NCI-H128 (cell line): ENCODE results near the gene GRIA1.

Experiments
- DNase-seq: peaks from one replicate; lab custom pipeline; 2025; ENCODE audit not compliant: unreplicated experiment; lab: John Stamatoyannopoulos, UW

The GRIA1 gene

DNA sequence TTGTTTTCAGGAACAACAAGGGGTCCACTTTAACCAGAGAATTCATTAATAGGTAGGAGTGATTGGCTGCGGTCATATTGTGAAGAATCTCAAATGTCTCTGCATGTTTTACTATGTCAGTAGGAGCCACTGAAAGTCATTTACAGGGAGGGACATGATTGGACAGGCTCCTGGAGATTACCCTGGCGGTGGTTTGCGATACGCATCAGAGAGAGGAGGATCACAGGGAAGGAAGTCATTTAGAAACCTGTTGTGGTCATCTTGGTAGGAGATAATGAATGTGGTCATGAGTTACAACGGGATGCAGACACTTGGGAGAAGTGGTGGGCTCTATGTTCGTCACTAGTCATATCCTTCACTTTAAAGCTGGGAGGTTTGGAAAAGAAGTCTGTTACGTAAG lies 285.5 kb downstream of the GRIA1 start:
- DNase-seq, result no peak

DNA sequence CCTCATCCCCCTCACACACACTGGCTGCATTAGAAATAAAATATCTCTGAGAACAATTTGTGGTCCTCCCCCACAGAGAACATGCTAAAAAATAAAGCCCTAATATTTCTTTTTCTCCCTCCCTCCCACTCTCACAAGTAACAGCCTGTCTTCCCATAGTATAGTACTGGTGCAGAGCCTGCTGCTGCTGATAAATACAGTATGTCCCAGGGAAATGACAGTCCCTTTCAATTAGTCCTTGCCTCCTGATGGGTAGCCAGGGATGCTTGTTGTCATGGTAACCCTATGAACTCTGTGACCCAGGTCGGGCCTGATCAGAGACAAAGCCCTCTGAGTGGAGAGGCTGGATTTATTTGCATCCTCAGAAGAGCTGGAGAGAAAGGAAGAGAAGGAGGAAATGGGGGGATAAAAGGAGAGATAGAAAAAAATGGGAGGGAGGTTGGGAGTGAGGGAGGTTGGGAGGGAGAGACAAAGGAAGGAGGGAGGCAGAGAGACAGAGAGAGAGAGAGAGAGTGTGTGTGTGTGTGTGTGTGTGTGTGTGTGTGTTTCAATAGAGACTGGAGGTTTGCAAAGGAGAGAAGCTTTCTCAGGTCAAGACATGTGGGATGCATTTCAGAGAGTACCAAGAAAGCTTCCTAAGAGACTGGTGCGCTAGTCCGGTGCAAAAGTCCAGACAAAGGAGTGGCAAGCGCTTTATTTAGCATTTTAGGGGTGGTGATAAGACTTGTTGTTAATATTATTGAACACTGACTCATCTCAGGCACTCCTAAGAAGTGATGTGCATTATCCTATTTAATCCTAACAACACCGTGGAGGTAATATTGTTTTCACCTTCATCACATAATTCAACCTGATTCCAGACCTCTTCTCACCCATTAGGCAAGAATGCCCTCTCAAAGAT lies 287.5 kb downstream of the GRIA1 start:
- no peak for DNase-seq

DNA sequence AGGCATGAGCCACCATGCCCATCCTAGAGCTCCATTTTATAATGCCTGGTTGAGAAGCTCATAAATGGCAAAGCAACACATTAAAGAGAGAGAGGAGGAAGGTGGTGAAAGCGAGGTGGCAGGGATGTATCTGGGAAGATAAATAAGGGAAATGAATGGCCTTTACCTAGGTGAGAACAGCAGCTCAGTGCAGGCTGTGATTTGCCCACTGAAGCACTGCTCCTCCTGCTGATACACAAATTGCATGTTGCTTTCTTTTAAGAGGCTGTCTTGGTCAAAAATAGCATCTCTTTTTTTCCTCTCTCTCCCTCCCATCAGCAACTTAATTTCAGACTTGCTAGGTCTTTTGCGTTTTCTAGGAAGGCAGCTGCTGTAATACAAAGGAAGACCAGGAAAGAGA lies 289.4 kb downstream of the GRIA1 start:
- DNase-seq, result no peak

DNA sequence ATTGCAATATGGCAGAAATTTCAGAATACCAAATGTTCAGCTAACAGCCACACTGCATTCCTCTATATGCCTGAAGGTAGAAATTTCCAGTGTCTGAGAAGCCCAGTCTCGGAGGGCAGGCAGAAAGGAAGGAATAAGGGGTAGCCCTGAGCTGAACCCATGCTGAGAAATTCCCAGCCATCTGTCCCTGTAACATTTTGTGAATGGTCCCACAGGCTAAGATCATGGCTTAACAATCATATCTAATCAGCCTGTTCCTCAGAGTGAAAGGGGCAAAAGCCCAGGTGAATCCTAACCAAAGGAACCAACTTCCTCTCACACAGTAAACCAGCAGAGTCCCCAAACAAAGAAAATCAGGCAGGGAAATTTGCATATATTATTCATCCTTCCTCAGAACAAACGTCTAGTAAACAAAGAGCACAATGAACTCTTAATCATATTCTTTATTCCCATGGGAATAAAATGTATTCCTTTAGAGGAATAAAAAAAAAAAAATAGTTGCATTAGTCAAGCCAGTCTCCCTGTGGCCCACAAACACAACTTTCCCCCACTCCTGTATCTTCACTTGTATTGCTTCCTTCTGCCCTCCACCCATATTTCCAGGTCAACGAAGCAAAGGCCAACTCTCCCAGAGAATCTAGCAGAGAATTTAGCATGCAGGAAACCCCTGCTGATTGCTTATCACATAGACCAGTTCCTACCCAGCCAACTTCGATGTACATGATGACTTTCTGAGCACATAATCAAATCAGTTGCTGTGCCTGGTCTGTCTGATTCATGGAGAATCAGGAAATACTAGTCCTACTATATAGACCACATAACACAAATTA lies 290.6 kb downstream of the GRIA1 start:
- no peak for DNase-seq

DNA sequence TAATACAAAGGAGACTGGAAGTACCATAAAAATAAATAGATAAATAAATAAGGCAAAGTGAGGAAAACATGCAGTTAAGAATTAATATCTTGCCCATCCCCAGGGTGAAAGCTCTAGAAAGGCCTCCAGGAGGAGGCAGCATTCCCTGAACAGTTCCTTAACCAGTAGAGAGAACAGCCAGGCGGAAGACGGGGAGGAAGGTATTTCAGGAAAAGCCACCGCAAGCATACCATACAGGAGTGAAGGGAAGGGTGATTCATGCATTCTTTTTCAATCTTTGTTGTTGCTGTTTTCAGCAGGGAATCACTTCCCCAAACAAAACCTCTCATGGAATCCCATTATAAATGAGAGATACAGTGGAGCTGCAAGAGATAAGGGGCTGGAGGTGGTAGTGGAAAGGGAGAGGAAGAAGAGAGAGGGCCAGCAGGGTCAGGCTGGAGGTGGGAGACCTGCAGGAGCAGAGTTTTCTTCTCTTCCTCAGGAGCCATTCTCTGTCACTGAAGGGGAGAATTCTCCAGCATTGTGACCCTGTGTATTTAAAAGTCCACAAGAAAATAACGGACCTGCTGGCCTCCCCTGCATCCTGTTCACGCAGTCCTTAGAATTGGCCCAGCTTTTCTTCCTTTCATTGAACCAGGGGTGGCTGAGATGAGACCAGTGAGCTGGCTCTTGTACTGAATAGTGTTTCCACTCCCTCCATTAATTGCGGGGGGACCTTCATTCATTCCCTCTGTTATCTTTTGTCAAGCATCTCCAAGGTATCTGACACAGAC lies 292.3 kb downstream of the GRIA1 start:
- DNase-seq, result no peak

DNA sequence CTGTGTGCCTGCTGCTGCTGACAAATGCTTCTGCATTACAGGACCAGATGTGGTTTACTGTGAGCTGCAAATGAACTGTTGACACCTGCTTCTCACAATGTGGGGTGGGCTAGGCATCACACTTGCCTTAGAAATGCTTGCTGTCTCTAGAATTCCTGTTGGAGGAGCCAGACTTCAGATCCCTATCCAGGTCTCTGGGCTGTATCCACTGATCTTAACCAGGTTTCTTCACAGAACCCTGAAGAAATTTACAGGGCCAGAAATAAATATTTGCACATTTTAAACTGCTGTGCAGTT lies 292.8 kb downstream of the GRIA1 start:
- no peak for DNase-seq

DNA sequence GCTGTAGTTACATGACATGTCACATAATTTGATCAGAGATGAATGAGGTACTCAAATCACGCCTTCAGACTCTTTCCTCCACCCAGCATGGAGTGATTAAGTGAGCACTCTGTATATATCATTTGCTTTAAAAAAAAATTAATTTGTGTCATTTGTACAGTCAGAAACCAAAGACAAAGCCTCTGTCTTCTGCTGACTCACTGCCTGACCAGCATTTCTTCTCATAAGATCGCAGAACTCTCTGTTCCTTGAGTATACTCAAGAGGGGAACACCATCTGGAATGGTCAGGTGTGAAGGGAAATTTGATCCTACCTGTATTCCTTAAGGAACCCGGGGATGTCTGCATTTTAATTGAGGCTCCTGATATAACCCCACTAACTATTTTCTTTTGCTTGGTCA lies 293.8 kb downstream of the GRIA1 start:
- DNase-seq, result no peak

DNA sequence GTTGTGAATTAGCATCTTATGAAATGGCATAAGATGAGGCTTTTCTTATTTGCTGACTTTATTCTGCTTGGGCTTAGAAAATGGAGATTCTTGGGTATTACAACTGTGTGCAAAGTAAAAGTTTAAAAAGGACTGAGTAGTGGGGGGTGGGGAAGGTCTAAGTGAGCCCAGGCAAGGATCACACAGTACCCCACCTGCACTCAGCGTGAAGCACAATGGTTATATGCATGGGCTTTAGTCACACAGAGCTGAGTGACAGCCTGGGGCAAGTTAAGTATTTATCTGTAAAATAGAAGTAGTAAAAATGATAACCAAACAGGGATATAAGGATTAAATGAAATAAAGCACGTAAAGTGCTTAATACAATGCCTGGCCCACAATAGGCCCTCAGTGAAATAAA lies 300.9 kb downstream of the GRIA1 start:
- DNase-seq, result no peak

DNA sequence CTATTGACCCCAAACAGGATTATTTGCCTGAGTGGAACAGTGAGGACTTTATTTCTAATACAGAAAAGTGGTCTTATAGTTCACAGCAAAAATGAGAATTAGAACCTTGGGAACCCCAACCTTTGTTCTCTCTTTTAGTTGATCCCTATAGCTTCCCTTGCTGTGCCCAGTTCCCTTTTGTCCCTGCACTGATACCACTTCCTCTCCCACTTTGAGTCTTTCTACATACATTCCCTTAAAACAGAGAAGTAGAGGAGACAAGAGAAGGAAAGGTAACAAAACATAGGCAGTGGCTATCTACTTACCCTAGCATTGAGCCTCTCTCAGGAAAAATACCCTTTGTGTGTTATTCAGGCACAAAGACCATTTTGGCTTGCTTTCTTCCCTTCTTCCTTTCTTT lies 301.8 kb downstream of the GRIA1 start:
- no peak for DNase-seq

DNA sequence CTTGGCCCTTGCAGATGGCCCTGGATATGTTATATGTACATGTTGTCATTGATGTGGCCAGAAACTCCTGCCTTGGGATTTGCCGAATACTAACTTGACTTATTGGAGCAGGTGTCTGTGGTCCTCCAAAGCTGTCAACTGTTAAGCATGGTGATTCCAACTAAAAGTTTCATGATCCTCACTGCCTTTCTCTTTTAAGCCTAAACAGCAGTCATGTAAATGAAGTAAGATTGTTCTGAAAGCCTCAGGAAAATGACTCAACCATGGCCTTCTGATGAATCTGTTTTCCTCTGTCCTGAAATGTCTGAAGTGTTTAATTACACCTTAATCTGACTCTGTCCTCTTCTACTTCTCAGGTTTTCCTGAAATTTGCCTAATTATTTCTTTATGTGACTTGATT lies 303.2 kb downstream of the GRIA1 start:
- no peak for DNase-seq

DNA sequence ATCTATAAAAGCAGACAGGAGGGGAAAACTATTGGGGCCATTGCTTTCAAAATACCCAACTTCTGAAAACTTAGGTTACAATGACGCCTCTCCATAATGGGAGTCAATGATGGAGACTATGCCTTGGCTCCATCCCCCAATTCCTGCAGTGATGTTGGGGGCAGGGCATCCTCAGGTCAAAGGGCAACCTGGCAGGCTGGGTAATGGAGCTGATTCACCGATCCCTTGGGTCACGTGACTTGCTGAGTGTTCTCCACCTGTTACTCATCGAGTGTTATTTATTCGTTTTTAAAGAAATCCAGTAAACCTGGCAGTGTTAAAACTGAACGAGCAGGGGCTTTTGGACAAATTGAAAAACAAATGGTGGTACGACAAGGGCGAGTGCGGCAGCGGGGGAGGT lies 303.9 kb downstream of the GRIA1 start:
- no peak for DNase-seq

DNA sequence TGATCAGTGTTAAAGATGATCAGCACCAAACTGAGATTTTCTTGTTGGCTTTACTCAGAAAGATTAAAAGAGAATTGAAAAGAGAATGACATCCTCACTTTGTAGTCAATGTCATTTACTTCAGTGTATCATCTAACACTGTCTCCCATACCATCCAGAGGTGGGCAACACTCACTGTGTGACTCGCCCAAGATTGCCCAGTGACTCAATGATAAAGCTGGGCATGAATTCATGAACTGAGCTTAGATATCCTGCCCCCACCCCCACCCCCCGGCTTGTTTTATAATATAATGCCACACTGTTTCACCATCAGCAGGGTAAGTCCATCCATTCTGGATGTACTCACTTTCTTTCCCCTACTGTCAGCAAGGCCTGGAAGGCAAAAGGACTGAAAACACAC lies 306.1 kb downstream of the GRIA1 start:
- no peak for DNase-seq

DNA sequence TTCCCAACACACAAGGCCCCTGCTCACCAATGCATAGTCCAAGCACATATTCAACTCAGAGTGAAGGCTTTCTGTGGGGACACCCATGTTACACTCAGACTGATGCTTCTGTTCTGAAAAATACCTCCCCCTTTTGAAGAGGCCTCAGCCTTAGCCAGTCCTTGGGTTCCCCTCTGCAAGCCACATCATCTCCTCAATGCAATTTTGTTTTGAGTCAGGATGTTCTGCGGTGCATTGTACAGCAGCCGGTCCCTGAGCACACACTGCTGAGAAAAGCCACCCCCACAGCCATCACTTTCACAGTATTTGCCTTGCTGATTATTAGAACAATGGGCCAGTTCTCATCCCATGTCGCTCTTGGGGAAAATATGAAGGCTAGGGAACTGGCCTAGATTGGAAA lies 307.0 kb downstream of the GRIA1 start:
- no peak for DNase-seq

DNA sequence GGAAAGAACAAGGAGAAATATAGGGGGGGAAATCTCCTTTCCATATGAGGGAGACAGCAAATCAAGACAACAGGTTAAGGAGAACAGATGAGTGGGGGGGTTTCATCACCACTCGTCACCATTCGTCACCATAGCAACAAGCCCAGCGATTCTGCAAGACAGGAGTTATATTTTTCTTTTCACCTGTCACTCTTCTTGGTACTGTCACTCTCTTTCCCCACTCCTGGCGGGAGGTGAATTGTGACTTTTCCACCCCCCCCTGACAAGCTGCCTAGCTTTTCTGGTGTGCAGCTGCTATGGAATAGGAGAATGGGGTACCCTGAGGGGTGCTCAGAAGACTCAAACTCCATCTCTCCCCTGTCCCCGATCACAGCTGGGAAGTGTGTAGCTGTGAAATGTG lies 308.4 kb downstream of the GRIA1 start:
- no peak for DNase-seq

DNA sequence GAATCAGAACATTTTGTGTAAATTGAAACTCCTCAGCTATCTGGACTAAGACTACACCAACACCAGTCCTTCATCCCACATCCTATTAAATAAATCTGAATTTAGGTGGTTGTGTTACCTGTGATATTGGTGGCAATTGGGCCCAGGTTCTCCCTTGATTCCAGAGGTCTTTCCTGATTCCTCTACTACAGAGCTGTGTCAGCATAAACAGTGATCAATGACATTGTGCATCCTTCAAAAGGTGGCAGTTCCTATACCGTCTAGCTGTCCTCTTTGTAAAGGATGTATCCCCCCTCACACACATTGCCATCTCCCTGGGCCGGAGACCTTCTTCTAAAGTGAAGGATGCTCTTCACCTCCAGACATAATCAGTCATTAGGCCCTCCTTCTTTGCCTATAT lies 309.0 kb downstream of the GRIA1 start:
- no peak for DNase-seq

DNA sequence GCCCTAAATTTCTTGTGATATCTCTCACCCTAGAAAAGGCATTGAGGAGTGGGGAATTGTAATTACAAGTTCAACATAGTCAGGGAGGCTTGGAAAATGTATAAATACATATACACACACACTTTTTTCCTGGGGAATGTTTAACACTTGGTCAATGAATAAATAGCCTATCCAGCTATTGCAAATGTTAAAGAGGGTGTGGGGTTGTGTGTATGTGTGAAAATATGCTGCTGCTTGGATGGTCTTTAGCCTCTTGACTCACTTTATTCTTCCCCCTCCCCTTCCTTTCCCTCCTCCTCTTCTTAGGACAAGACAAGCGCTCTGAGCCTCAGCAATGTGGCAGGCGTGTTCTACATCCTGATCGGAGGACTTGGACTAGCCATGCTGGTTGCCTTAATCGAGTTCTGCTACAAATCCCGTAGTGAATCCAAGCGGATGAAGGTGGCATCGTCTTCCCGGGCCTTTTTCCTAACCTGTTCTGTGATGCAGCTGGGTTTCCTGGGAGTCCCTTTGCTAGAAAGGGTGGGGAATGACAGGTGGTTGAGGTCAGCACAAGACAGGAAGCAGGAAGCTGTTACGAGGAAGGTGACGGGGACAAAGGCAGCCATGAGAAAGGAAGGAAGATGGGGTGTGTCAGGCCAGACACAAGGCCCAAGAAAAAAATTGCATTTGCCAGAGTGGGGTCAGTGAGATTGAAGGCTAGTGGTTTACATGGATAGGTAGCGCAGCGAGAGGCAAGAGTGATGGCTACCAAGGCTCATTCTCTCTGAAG lies 311.8 kb downstream of the GRIA1 start:
- DNase-seq, result no peak

DNA sequence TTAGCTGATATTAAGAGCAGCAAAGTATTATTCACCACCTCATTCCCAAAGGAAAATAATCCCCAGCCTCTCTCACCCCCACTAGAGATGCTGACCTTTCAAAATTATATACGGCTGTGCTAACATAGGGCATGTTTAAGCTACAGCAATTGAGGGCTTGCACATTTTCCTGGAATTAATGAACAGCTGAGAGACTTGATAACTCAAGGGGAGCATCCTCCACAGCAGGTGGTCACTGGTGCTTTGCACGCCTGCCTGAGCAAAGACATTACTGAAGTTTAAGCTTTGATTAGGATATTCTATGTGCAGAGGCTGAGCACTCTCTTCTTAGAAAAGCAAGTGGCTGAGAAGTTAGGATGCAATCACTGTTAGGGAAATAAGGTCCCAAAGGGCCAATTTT lies 317.3 kb downstream of the GRIA1 start:
- DNase-seq, result no peak

DNA sequence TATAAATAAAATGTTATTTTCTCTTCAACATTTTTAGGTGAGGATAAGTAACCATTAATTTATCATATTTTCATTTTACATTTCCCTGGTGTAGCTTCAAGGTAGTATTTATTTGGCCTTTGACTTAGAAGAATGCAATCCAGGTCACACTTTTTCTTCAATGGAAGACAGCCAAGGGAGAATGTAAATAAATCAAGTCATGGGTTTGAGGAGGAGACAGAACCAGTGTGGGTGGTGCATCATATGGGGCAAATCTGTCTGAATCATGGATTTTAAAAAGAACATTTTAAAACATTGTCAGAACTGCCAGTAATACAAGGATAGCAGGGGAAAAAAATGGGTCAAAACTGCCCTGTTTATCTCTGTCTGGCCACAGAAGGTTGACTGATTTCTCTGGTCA lies 318.7 kb downstream of the GRIA1 start:
- DNase-seq, result no peak

DNA sequence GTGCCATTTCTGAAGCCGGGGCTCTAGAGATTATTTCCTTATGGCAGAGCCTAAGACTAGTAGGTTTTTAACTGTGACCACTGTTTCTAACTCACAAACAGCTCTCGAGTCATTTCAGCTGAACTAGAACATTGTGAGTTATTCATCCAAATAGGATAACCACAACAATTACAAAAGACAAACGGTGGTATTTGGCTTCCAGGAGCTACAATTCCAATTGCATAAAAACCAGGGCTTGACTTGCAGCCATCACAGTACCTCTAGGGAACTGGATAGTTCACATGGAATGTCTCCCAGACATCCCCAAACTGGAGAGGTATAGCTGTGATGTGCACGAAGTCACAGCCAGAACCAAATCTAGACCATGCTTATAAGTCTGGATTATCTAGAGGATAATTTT lies 323.4 kb downstream of the GRIA1 start:
- DNase-seq, result no peak

DNA sequence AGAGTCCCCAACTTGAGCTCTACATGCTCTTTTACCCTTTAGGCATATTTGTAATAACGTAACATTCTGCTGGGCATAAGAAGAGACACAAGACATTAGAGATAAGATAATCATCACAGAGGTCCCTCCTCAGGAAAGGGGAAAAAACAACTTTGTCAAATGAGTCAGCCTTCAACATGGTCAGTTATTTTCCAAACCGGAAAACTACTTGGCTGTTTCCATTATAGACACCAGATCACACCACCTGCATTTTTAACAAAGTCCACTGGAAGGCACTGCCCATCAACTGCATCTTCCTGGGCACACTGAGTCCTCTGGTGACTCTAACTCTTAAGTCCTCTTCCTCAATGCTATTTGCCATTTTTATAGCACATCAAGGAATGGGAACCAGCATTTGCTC lies 326.4 kb downstream of the GRIA1 start:
- DNase-seq, result no peak

DNA sequence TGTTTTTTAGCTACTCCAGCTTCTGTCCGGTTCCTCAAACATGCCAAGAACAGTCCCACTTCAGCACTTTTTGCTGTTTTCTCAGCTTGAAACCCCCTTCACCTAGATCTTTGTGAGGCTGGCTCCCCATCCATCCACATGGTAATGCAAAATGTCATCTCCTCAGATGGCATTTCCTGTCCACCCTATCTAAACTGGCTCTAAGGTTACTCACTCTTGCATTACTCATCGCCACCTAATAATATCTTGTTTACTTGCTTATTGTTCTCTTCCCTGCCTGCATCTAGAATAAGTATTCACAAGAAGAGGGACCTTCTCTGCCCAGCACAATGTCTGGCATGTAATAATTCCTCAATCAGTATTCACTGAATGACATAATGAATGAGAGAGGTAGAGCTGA lies 328.2 kb downstream of the GRIA1 start:
- no peak for DNase-seq
